ENCODE data around the gene SLC25A38.

The SLC25A38 gene

GRCh38 chr3:39433642-39434041, 50.5 kb downstream of the SLC25A38 start:
- no peak for DNase-seq (ENCODE audit: low spot score)

- DNase-seq (ENCODE audit: low spot score) = no peak
Measured at GRCh38 chr3:39434574-39434973, 51.4 kb downstream of the SLC25A38 start.

- DNase-seq (ENCODE audit: low spot score) = no peak
Measured at GRCh38 chr3:39435006-39435748, 52.0 kb downstream of the SLC25A38 start.

DNA sequence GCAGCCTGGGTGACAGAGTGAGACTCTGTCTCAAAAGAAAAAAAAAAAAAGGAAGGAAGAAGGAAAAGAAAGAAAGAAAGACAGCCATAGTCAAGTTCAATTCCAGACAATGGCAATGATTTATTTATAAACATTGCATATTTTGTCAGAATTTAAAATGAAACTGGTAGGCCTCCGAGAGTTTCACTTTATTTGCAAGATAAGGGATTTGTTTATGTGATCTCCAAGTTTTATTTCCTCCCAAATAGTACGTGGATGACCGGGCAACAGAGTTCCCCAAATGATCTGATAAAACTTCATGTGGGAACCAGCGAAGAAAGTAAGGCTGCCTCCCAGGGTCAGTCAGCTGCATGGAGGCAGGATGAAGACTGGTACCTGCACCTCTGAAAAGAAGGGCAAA, 55.7 kb downstream of the SLC25A38 start:
- no peak for DNase-seq (ENCODE audit: low spot score)

DNA sequence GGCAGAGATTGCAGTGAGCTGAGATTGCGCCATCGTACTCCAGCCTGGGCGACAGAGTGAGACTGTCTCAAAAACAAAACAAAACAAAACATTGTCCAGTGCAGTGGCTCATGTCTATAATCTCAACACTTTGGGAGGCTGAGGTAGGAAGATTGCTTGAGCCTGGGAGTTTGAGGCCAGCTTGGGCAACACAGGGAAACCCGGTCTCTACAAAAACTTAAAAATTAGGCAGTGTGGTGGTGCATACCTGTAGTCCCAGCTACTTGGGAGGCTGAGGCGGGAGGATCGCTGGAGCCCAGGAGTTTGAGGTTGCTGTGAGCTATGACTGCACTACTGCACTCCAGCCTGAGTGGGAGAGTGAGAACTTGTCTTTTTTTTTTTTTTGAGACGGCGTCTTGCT, 57.1 kb downstream of the SLC25A38 start:
- DNase-seq (ENCODE audit: low spot score) = no peak

- DNase-seq (ENCODE audit: low spot score) = peak; percentile 21
Measured at GRCh38 chr3:39443530-39443929, 60.4 kb downstream of the SLC25A38 start.

GRCh38 chr3:39445927-39446326, 62.8 kb downstream of the SLC25A38 start:
- DNase-seq (ENCODE audit: low spot score) = no peak

GRCh38 chr3:39446444-39446843, 63.3 kb downstream of the SLC25A38 start:
- no peak for DNase-seq (ENCODE audit: low spot score)

Data from HuH-7 (cell line).